Muscle layer of colon (tissue), 2 donors: ENCODE data around the gene ANK2.

Source experiments
- H3K27ac ChIP-seq: one replicate; pipeline ENCODE4 v1.7.0; 2013; ENCODE audit warnings: low read depth, mild to moderate bottlenecking, low read length, moderate library complexity
- H3K27me3 ChIP-seq, 2 donors: one replicate each; pipeline ENCODE4 v1.7.0; 2013; ENCODE audit warnings: low read length in 2 of 2, mild to moderate bottlenecking in 2 of 2; ENCODE audit not compliant: insufficient read depth in 2 of 2, control insufficient read depth in 1 of 2
- H3K36me3 ChIP-seq: one replicate; pipeline ENCODE4 v1.7.0; 2013; ENCODE audit warnings: mild to moderate bottlenecking, low read length; ENCODE audit not compliant: insufficient read depth
- H3K4me1 ChIP-seq: one replicate; pipeline ENCODE4 v1.7.0; 2013; ENCODE audit warnings: mild to moderate bottlenecking, low read length; ENCODE audit not compliant: insufficient read depth
- H3K4me3 ChIP-seq, 2 donors: one replicate each; pipeline ENCODE4 v1.7.0; 2013; ENCODE audit warnings: low read length in 2 of 2, low read depth in 1 of 2, mild to moderate bottlenecking in 1 of 2, moderate library complexity in 1 of 2
- H3K9ac ChIP-seq: one replicate; pipeline ENCODE4 v1.7.0; 2013; ENCODE audit warnings: low read length
- H3K9me3 ChIP-seq: one replicate; pipeline ENCODE4 v1.7.0; 2013; ENCODE audit warnings: mild to moderate bottlenecking, low read length
- donor health status: abdominal sarcoma.
- donor health status: Adenocarcinoma of cecum.

The ANK2 gene

DNA sequence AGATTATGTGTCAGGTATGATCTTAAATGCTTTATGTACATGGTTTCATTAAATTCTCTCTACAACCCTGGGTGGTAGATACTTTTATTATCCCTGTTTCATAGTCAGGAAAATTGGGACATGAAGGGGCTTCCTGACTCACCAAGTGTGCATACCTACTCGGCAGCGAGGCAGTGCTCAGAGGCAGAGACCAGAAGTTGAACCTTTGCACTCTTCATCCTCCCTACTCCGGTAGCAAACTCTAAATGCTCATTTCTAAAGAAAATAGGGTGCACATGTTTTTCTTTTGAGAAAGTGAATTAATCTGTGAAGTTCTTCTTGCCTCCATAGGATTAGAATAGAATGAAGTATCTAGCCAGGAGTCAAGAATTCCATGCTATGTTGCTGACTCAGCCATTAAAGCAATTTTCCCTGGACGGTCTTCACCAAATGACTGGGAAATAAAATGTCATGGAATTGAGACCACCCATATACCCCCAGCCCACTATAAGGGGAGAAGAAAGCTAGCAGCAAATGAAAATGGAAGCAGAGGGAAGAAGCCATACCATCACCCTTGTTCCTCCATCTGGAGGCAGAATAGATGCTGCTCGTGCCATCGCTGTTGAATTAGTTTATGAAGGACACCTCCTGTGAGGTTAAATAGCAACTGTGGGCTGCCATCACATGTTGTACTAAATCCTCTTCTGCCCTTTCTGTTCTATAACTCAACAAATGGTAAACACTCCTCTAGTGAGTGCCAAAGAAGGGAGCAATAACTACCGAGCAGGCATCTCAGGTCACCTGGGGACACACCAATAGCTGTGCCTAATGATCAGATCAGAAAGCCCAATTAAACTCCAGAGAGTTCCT is 356.6 kb downstream of the ANK2 start:
- H3K4me3 ChIP-seq, result no peak overlapping the region
- no peak overlapping the region for H3K9ac ChIP-seq
- no peaks in the 10 kb centered on the region for H3K4me1 ChIP-seq
- no peaks in the 10 kb centered on the region for H3K9me3 ChIP-seq
- H3K27ac ChIP-seq, result no peak overlapping the region
- no peaks in the 10 kb centered on the region for H3K27me3 ChIP-seq
- no peaks in the 10 kb centered on the region for H3K36me3 ChIP-seq

DNA sequence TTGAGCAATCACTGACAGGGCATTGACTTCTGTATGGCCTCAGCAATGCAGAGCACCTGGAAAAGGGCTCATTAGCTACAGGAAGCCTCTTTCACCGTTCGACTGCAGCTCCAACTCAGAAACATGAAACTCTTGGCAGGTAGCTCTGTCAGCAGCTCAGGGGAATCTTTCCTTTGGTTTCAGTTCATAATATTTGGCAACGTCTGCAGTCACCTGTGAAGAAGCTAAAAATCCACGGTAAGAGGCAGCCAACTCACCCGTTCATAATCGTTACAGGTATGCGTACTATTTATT is 357.2 kb downstream of the ANK2 start:
- Histone ChIP-seq H3K36me3 (no peaks in the 10 kb centered on the region), H3K27me3 (no peaks in the 10 kb centered on the region), H3K27ac (no peak overlapping the region), H3K4me1 (no peaks in the 10 kb centered on the region), H3K4me3 (no peak overlapping the region), H3K9ac (no peak overlapping the region), H3K9me3 (no peaks in the 10 kb centered on the region)

DNA sequence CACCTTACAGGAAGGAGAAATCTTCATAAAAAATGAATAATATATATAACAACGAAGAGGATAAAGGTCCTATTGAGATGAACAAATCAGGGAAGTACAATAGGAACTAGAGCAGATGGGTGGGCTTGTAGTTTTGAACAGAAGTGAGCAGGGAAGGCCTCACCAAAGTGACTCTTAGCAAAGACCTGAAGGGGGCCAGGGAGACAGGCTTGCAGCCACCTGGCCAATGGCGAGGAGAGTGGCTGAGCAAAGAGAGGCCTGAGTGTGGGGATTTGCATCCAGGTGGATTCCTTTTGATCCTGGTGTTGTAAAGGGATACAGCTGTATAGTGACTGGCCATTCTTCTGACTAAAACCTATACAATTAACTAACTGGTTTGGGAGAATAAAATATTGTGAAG is 358.0 kb downstream of the ANK2 start:
- Histone ChIP-seq H3K27ac (no peak overlapping the region), H3K4me3 (no peak overlapping the region), H3K27me3 (no peaks in the 10 kb centered on the region), H3K9me3 (no peaks in the 10 kb centered on the region), H3K4me1 (no peaks in the 10 kb centered on the region), H3K36me3 (no peaks in the 10 kb centered on the region), H3K9ac (no peak overlapping the region)

DNA sequence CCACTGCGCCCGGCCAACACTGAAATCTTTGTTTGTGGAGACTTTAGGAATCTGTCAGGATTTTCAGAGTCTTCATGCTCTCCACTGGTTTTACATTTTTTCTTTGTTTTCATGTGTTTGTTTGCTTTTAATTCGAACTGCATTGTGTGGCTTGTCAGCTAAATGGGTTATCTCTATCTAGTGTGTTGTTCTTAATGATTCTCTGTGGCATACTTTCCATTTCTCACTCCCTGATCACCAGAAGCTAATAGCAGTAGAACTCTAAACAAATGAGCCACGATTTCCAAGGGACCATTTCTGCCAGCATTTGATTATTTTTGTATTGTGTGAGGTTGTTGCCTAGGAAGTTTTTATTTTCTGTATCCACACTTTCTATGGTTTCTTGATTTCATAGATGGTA is 359.7 kb downstream of the ANK2 start:
- Histone ChIP-seq H3K9ac (no peak overlapping the region), H3K27ac (no peak overlapping the region), H3K27me3 (no peaks in the 10 kb centered on the region), H3K4me1 (no peaks in the 10 kb centered on the region), H3K9me3 (no peaks in the 10 kb centered on the region), H3K36me3 (no peaks in the 10 kb centered on the region), H3K4me3 (no peak overlapping the region)

GRCh38 chr4:113410686-113411085 is 361.2 kb downstream of the ANK2 start:
- no peak overlapping the region for H3K4me3 ChIP-seq
- no peak overlapping the region for H3K9ac ChIP-seq
- H3K27me3 ChIP-seq, result no peaks in the 10 kb centered on the region
- H3K9me3 ChIP-seq, result no peaks in the 10 kb centered on the region
- H3K36me3 ChIP-seq, result no peaks in the 10 kb centered on the region
- H3K27ac ChIP-seq, result no peak overlapping the region
- H3K4me1 ChIP-seq, result no peaks in the 10 kb centered on the region

- Histone ChIP-seq H3K4me1 (no peaks in the 10 kb centered on the region), H3K27ac (no peak overlapping the region), H3K4me3 (no peak overlapping the region), H3K27me3 (no peaks in the 10 kb centered on the region), H3K9ac (no peak overlapping the region), H3K9me3 (no peaks in the 10 kb centered on the region), H3K36me3 (no peaks in the 10 kb centered on the region)
Measured at GRCh38 chr4:113411496-113411938, 362.1 kb downstream of the ANK2 start.

DNA sequence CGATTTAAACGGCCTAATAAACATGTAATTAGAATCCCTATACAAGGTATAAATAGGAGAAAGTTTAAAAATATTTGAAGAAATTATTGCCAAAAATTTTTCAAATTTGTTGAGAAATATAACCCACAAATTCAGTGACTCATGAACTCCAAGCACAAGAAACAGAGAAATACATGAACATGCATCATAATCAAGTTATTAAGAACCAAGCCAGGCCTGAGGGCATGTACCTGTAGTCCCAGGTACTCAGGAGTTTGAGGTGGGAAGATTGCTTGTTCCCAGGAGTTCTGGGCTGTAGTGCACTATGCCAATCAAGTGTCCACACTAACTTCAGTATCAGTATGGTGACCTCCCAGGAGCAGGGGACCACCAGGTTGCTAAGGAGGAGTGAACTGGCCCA is 370.2 kb downstream of the ANK2 start:
- Histone ChIP-seq H3K27ac (no peak overlapping the region), H3K9ac (no peak overlapping the region), H3K36me3 (no peaks in the 10 kb centered on the region)

DNA sequence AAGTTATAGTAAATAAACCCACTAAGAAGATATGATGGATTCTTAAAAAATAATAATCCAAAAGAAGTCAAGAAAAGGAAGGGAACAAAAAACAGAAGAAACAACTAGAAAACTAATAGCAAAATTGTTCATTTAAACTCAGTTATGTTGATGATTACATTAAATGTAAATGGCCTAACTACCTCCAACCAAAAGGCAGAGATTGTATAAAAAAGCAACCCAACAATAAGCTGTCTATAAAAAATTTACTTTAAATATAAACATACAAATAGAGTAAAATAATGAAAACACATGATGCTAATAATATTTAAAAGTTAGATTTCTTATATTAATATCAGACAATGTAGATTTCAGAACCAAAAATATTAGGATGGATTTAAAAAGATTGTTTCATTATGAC is 371.5 kb downstream of the ANK2 start:
- Histone ChIP-seq H3K4me1 (no peaks in the 10 kb centered on the region), H3K9ac (no peak overlapping the region), H3K27ac (no peak overlapping the region), H3K9me3 (no peaks in the 10 kb centered on the region), H3K36me3 (no peaks in the 10 kb centered on the region), H3K4me3 (no peak overlapping the region), H3K27me3 (no peaks in the 10 kb centered on the region)

More for the DNA sequence above, 370.2 kb downstream of the ANK2 start:
- Histone ChIP-seq H3K9me3 (no peaks in the 10 kb centered on the region), H3K4me1 (no peaks in the 10 kb centered on the region), H3K4me3 (no peak overlapping the region), H3K27me3 (no peaks in the 10 kb centered on the region)

DNA sequence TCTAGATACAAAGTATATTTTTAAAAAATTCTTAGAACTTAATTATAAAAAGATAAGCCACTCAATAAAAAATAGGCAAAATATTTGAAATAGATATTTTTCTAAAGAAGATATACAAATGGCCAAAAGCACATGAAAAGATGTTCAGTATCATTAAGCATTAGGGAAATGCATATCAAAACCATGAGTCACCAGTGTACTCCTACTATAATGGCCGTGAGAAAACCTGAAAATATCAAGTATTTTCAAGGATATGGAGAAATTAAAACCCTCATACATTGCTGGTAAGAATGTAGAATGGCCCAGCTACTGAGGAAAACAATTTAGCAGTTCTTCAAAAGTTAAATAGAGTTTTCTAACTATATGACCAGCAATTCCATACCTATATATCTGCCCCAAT is 374.2 kb downstream of the ANK2 start:
- no peak overlapping the region for H3K27ac ChIP-seq
- H3K36me3 ChIP-seq, result no peaks in the 10 kb centered on the region
- no peak overlapping the region for H3K4me3 ChIP-seq
- no peaks in the 10 kb centered on the region for H3K4me1 ChIP-seq
- H3K9ac ChIP-seq, result no peak overlapping the region
- no peaks in the 10 kb centered on the region for H3K9me3 ChIP-seq
- H3K27me3 ChIP-seq, result no peaks in the 10 kb centered on the region

DNA sequence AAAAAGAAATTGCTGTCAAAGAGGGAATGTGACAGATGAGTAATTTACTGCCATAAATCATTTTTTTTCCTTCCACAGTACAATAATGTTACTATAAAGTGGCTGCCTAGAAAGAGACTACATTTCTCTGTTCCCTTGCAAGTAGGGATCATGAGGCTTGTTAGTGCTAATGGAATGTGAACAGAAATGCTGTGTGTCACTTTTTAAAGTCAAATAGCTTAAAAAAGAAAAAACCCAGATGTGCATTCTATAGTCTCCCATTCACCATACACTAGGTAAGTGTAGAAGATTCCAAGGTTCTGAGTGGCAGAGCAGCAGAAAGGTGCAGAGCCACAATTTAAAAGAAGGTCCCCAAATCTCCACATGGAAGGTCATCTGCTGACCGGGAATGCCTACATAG is 383.7 kb downstream of the ANK2 start:
- no peaks in the 10 kb centered on the region for H3K9me3 ChIP-seq
- H3K36me3 ChIP-seq, result no peaks in the 10 kb centered on the region
- no peak overlapping the region for H3K4me3 ChIP-seq
- no peaks in the 10 kb centered on the region for H3K27me3 ChIP-seq
- no peak overlapping the region for H3K9ac ChIP-seq
- H3K27ac ChIP-seq, result no peak overlapping the region
- H3K4me1 ChIP-seq, result peaks cover 40% of the 10 kb centered on the region
